ENCODE data around the gene LMBR1.

Gene LMBR1

GRCh38 chr7:156746891-156747290, 146.1 kb downstream of the LMBR1 start:
- Histone ChIP-seq H3K9me3 (ENCODE audit: control insufficient read depth, low read depth, low read length) (no peaks in the 10 kb centered on the region), H3K36me3 (ENCODE audit: control insufficient read depth, low read depth, low read length) (no peaks in the 10 kb centered on the region), H3K9ac (ENCODE audit: low read length) (no peak overlapping the region), H3K4me3 (ENCODE audit: low read length) (no peak overlapping the region), H3K4me1 (ENCODE audit: control insufficient read depth, low read depth, low read length) (no peaks in the 10 kb centered on the region), H3K27ac (ENCODE audit: low read length) (no peak overlapping the region), H3K27me3 (ENCODE audit: control insufficient read depth, insufficient read depth, low read length) (no peaks in the 10 kb centered on the region)

DNA sequence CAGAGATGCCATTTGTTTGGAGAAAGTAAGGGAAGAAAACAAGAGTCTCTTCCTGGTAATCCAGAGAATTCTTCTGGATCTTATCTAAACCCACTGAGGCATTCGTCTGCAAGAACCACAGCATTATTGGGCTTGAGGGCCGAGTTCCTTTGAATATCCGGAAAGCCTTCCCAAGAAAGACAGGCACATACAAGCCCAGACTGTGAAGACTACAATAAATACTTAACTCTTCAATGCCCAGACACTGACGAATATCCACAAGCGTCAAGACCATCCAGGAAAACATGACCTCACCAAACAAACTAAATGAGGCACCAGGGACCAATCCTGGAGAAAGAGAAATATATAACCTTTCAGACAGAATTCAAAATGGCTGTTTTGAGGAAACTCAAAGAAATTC, 153.4 kb downstream of the LMBR1 start:
- Histone ChIP-seq H3K27me3 (ENCODE audit: control insufficient read depth, insufficient read depth, low read length) (no peaks in the 10 kb centered on the region), H3K9me3 (ENCODE audit: control insufficient read depth, low read depth, low read length) (no peaks in the 10 kb centered on the region), H3K4me1 (ENCODE audit: control insufficient read depth, low read depth, low read length) (no peaks in the 10 kb centered on the region), H3K27ac (ENCODE audit: low read length) (no peak overlapping the region), H3K36me3 (ENCODE audit: control insufficient read depth, low read depth, low read length) (no peaks in the 10 kb centered on the region), H3K4me3 (ENCODE audit: low read length) (no peak overlapping the region), H3K9ac (ENCODE audit: low read length) (no peak overlapping the region)

DNA sequence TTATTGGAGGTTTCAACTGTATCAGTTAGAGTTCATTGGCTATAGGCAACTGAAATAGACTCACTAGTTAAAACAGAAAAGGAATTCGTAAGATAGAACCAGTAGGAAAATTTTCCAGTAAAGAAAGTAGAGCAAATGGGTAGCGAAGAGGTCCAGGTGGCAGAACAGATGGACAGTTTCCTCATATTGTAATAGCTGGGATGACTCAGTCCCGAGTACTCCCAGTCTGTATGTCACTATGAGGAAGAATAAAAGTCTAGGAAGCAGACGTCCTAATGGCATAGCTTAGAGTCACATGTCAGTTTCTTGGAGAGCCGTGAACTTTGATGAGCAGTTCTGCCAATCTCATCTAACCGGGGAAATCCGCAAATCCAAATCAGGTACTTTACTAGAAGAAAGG, 157.1 kb downstream of the LMBR1 start:
- Histone ChIP-seq H3K36me3 (ENCODE audit: control insufficient read depth, low read depth, low read length) (no peaks in the 10 kb centered on the region), H3K4me3 (ENCODE audit: low read length) (no peak overlapping the region), H3K4me1 (ENCODE audit: control insufficient read depth, low read depth, low read length) (no peaks in the 10 kb centered on the region), H3K9ac (ENCODE audit: low read length) (no peak overlapping the region), H3K27me3 (ENCODE audit: control insufficient read depth, insufficient read depth, low read length) (no peaks in the 10 kb centered on the region), H3K9me3 (ENCODE audit: control insufficient read depth, low read depth, low read length) (no peaks in the 10 kb centered on the region), H3K27ac (ENCODE audit: low read length) (no peak overlapping the region)

DNA sequence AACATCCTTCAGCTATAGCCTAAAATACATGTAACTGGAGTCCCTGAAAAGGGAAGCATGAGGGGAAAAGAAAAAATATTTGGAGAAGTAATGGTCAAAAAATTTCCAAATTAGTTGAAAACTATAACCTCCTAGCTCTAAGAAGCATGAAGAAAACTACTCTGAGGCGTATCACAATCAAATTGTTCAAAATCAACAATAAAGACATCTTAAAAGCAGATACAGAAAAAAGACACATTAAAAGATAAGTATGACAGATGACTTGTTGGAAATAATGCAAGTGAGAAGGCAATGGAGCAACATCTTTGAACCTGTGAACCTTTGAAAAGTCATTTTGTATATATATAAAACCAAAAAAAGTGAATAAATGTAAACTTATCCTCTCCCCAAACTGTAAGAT, 159.3 kb downstream of the LMBR1 start:
- H3K36me3 ChIP-seq (ENCODE audit: control insufficient read depth, low read depth, low read length) = no peaks in the 10 kb centered on the region
- H3K4me1 ChIP-seq (ENCODE audit: control insufficient read depth, low read depth, low read length) = no peaks in the 10 kb centered on the region
- no peak overlapping the region for H3K27ac ChIP-seq (ENCODE audit: low read length)
- no peaks in the 10 kb centered on the region for H3K27me3 ChIP-seq (ENCODE audit: control insufficient read depth, insufficient read depth, low read length)
- H3K9ac ChIP-seq (ENCODE audit: low read length) = no peak overlapping the region
- H3K4me3 ChIP-seq (ENCODE audit: low read length) = no peak overlapping the region
- no peaks in the 10 kb centered on the region for H3K9me3 ChIP-seq (ENCODE audit: control insufficient read depth, low read depth, low read length)

DNA sequence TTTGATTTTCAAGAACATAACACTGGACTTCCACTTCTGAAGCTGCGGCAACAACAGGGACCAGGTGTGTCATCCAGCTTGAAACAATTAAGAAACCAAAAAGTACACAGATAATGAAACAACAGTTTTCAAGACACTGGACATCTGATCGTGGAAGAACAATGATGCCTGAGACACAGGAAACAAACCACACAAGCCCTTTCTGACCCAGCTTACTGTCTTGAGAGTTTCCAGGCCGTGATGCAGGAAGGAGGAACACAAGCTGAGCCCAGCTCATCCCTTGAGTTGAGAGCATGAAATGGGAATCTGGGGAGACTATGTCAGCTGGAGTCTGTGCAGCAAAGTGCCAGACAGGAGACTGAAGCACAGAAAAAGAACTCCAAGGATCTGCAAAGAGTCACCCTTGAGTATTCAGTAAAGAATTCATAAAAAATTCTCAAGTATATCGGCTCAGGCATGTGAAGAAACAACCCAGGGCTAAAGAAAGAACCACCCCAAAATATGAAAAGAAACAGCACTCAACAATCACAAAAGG, 160.8 kb downstream of the LMBR1 start:
- Histone ChIP-seq H3K27me3 (ENCODE audit: control insufficient read depth, insufficient read depth, low read length) (no peaks in the 10 kb centered on the region), H3K4me1 (ENCODE audit: control insufficient read depth, low read depth, low read length) (no peaks in the 10 kb centered on the region), H3K9me3 (ENCODE audit: control insufficient read depth, low read depth, low read length) (no peaks in the 10 kb centered on the region), H3K36me3 (ENCODE audit: control insufficient read depth, low read depth, low read length) (no peaks in the 10 kb centered on the region), H3K9ac (ENCODE audit: low read length) (no peak overlapping the region), H3K4me3 (ENCODE audit: low read length) (no peak overlapping the region), H3K27ac (ENCODE audit: low read length) (no peak overlapping the region)

DNA sequence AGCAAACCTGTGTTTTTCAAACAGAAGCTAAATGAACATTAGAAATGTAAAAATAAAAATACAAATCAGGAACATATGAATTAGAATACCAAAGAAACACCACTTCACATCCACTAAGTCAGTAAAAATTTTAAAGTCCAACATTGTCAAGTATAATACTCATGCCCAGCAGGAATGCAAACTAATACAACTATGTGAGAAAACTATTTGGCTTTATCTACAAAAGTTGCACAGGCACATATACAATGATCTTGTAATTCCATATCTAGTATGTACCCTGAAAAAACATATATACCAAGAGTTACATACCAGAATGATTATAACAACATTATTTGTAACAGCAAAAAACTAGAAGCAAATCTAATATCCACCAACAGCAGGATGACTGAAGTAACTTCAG, 161.3 kb downstream of the LMBR1 start:
- Histone ChIP-seq H3K36me3 (ENCODE audit: control insufficient read depth, low read depth, low read length) (no peaks in the 10 kb centered on the region), H3K9ac (ENCODE audit: low read length) (no peak overlapping the region), H3K9me3 (ENCODE audit: control insufficient read depth, low read depth, low read length) (no peaks in the 10 kb centered on the region), H3K27me3 (ENCODE audit: control insufficient read depth, insufficient read depth, low read length) (no peaks in the 10 kb centered on the region), H3K4me3 (ENCODE audit: low read length) (no peak overlapping the region), H3K4me1 (ENCODE audit: control insufficient read depth, low read depth, low read length) (no peaks in the 10 kb centered on the region), H3K27ac (ENCODE audit: low read length) (no peak overlapping the region)

- Histone ChIP-seq H3K4me1 (ENCODE audit: control insufficient read depth, low read depth, low read length) (no peaks in the 10 kb centered on the region), H3K4me3 (ENCODE audit: low read length) (no peak overlapping the region), H3K27me3 (ENCODE audit: control insufficient read depth, insufficient read depth, low read length) (no peaks in the 10 kb centered on the region), H3K36me3 (ENCODE audit: control insufficient read depth, low read depth, low read length) (peaks cover 8% of the 10 kb centered on the region), H3K27ac (ENCODE audit: low read length) (no peak overlapping the region), H3K9ac (ENCODE audit: low read length) (no peak overlapping the region), H3K9me3 (ENCODE audit: control insufficient read depth, low read depth, low read length) (no peaks in the 10 kb centered on the region)
These were observed 167.0 kb downstream of the LMBR1 start for GRCh38 chr7:156725936-156726335.

DNA sequence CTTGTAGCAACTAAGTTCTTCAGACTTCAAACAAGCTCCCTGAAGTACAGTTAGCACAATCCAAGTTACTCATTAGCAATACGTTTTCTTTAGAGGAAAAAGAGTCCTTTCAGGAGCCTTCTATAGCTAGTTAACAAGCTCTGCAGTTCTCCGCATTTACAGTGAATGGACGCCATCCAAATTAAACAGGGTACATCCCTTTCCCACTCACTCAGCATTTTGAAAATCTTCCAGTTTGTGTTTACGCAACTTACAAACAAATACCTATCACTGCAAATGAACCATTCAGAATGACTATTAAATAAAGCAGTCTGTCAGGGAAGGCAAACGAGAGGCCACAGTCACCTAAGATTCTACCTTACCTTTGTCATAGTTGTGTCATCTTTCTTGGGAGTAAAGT, 167.9 kb downstream of the LMBR1 start:
- Histone ChIP-seq H3K27ac (ENCODE audit: low read length) (no peak overlapping the region), H3K9ac (ENCODE audit: low read length) (no peak overlapping the region), H3K4me1 (ENCODE audit: control insufficient read depth, low read depth, low read length) (no peaks in the 10 kb centered on the region), H3K4me3 (ENCODE audit: low read length) (no peak overlapping the region), H3K9me3 (ENCODE audit: control insufficient read depth, low read depth, low read length) (no peaks in the 10 kb centered on the region), H3K36me3 (ENCODE audit: control insufficient read depth, low read depth, low read length) (peaks cover 8% of the 10 kb centered on the region), H3K27me3 (ENCODE audit: control insufficient read depth, insufficient read depth, low read length) (no peaks in the 10 kb centered on the region)

DNA sequence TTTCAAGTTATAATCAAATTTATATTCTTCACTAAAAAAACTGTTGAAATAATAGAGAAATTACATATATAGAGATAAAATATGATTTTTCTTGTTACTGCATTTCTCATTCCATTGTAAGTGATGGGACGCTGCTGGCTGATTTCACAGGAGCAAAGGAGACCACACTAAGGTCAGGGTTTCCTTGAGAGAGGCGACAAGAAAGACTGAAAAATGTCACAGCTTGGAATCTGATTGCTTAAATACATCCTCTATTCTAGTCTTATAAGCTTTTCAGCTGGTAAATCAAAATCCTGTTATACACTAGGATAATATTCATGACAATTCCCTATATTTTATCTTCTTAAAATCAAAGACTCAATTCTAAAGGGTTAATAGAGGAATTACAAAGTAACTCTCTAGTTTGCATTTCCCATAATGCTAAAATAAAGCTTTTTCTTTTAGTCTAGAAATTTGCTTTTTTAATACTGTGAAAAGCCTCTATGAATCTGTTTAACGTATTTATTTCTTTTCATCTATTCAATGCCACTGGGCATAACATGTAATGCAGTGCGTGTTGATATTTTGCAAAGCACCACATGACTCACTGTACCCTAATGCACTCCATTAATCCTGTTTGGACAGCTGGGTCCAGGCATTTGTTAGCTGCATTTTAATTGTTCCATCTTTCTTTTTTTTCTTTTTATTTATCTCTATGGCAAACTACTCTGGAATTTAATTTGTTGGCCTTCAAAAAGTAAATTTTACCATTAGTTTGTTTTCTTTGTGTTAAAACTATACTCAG, 170.7 kb downstream of the LMBR1 start:
- Histone ChIP-seq H3K36me3 (ENCODE audit: control insufficient read depth, low read depth, low read length) (peaks cover 8% of the 10 kb centered on the region), H3K27ac (ENCODE audit: low read length) (no peak overlapping the region), H3K9me3 (ENCODE audit: control insufficient read depth, low read depth, low read length) (no peaks in the 10 kb centered on the region), H3K9ac (ENCODE audit: low read length) (no peak overlapping the region), H3K4me1 (ENCODE audit: control insufficient read depth, low read depth, low read length) (no peaks in the 10 kb centered on the region), H3K4me3 (ENCODE audit: low read length) (no peak overlapping the region), H3K27me3 (ENCODE audit: control insufficient read depth, insufficient read depth, low read length) (no peaks in the 10 kb centered on the region)

DNA sequence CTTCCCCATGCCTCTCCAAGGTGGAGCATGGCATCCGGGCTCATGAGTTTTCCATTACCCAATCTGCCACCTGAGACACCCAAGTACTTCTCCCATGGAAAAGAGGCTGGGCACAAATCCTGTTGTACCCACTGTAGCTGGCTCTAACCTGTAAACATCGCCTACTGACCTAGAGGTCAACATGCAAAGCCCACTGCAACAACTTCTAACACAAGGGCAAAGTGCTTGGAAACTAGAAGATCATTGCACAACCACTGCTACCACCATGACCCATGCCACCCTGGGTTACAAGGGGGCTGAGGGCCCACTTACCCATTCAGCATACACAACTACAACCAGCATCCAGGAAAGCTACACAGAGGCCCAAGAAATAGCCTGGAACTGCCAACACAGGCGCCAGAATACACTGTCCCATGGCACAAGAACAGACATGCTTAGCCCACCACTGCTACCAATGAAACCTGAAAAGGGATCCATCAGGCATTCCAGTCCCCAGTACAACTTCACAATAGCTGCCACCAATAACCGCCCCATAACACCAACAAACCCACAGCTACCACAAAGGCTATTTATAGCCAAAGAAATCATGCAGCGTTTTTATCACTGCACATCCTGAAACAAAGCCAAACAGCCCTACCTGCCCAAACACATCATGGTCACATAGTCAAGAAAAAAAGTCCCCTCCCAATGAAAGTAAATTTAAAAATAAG, 189.1 kb downstream of the LMBR1 start:
- no peak overlapping the region for H3K9ac ChIP-seq (ENCODE audit: low read length)
- no peaks in the 10 kb centered on the region for H3K27me3 ChIP-seq (ENCODE audit: control insufficient read depth, insufficient read depth, low read length)
- no peaks in the 10 kb centered on the region for H3K36me3 ChIP-seq (ENCODE audit: control insufficient read depth, low read depth, low read length)
- H3K9me3 ChIP-seq (ENCODE audit: control insufficient read depth, low read depth, low read length) = no peaks in the 10 kb centered on the region
- H3K4me1 ChIP-seq (ENCODE audit: control insufficient read depth, low read depth, low read length) = no peaks in the 10 kb centered on the region
- no peak overlapping the region for H3K27ac ChIP-seq (ENCODE audit: low read length)
- no peak overlapping the region for H3K4me3 ChIP-seq (ENCODE audit: low read length)

GRCh38 chr7:156703209-156703608, 189.8 kb downstream of the LMBR1 start:
- no peaks in the 10 kb centered on the region for H3K36me3 ChIP-seq (ENCODE audit: control insufficient read depth, low read depth, low read length)
- no peak overlapping the region for H3K27ac ChIP-seq (ENCODE audit: low read length)
- H3K27me3 ChIP-seq (ENCODE audit: control insufficient read depth, insufficient read depth, low read length) = no peaks in the 10 kb centered on the region
- no peak overlapping the region for H3K4me3 ChIP-seq (ENCODE audit: low read length)
- H3K9ac ChIP-seq (ENCODE audit: low read length) = no peak overlapping the region
- H3K9me3 ChIP-seq (ENCODE audit: control insufficient read depth, low read depth, low read length) = peaks cover 3% of the 10 kb centered on the region
- H3K4me1 ChIP-seq (ENCODE audit: control insufficient read depth, low read depth, low read length) = no peaks in the 10 kb centered on the region

DNA sequence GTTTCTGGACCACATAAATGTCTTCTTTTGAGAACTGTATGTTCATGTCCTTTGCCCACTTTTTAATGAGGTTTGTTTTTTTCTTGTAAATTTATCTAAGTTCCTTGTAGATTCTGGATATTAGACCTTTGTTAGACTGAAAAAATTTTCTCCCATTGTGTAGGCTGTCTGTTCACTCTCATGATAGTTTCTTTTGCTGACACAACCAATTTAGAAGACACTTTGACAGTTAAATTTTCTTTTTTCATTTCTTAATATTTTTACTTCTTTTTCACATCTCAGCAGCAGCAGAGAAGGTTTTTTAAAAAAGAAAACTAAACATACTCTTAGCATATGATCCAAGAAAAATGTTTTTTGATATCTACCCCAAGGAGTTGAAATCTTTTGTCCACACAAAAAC, 190.6 kb downstream of the LMBR1 start:
- no peaks in the 10 kb centered on the region for H3K4me1 ChIP-seq (ENCODE audit: control insufficient read depth, low read depth, low read length)
- H3K27ac ChIP-seq (ENCODE audit: low read length) = no peak overlapping the region
- H3K9ac ChIP-seq (ENCODE audit: low read length) = no peak overlapping the region
- H3K36me3 ChIP-seq (ENCODE audit: control insufficient read depth, low read depth, low read length) = no peaks in the 10 kb centered on the region
- peaks cover 8% of the 10 kb centered on the region for H3K9me3 ChIP-seq (ENCODE audit: control insufficient read depth, low read depth, low read length)
- H3K27me3 ChIP-seq (ENCODE audit: control insufficient read depth, insufficient read depth, low read length) = no peaks in the 10 kb centered on the region
- no peak overlapping the region for H3K4me3 ChIP-seq (ENCODE audit: low read length)
